SK-N-SH treated with all-trans-retinoic acid at 6 μM for 48 hours (cell line): ENCODE measurements around the gene GORASP1.

Experiments
- ATAC-seq: fragments of 200-7000 bp; cut with Tn5 transposase; 3 replicates; pipeline ENCODE4 v1.9.1; 2020; ENCODE audit warnings: mild to moderate bottlenecking, moderate library complexity
- CSRNP3 ChIP-seq: fragments of 250-450 bp; sonication (Bioruptor Pico); IDR thresholded peaks from 2 replicates; pipeline ENCODE4 v1.5.1; 2021; ENCODE audit warnings: mild to moderate bottlenecking, moderate library complexity
- SNAI2 ChIP-seq: fragments of 250-450 bp; sonication (Bioruptor Pico); IDR thresholded peaks from 2 replicates; pipeline ENCODE4 v1.5.0; 2020; ENCODE audit warnings: mild to moderate bottlenecking, moderate library complexity
- TCF4 ChIP-seq: fragments of 250-450 bp; sonication (Bioruptor Pico); IDR thresholded peaks from 2 replicates; pipeline ENCODE4 v1.8.0; 2021; ENCODE audit warnings: mild to moderate bottlenecking, moderate library complexity, borderline replicate concordance
- ZFP30 ChIP-seq: fragments of 450-650 bp; formaldehyde crosslinking; IDR thresholded peaks from 2 replicates; pipeline ENCODE4 v1.5.0; 2022; ENCODE audit warnings: mild to moderate bottlenecking, moderate library complexity
- ZNF8 ChIP-seq: fragments of 450-650 bp; formaldehyde crosslinking; IDR thresholded peaks from 2 replicates; pipeline ENCODE4 v1.5.0; 2020; ENCODE audit warnings: mild to moderate bottlenecking, moderate library complexity

GORASP1 gene

GRCh38 chr3:39051649-39052561 lies 55.5 kb downstream of the GORASP1 start, which contains the start of the genes SCN11A and WDR48 (continued):
- TF ChIP-seq SNAI2, result no peak
- no peak for TF ChIP-seq ZNF8 (CRISPR knock-in tag)
- no peak for TF ChIP-seq ZFP30 (CRISPR knock-in tag)
- TF ChIP-seq TCF4, result no peak

- ATAC-seq, result no peak
- no peak for TF ChIP-seq CSRNP3 (CRISPR knock-in tag)
Measured at GRCh38 chr3:39050029-39050428, 57.4 kb downstream of the GORASP1 start.
